Measurements from ENCODE around the gene CHST5. TPM values are rescaled to one million over a fixed set of nuclear protein-coding genes. Genes with fewer than 3 reads are reported as not detected.
"Not testable (repeated sequence)": the region's sequence is repeated elsewhere in the genome, so short reads cannot be mapped to it uniquely, and the experiment has no call there.

CHST5 gene
- total and polyA plus RNA-seq, 2 donors (not counting 3 experiments of a cell fraction or from before 2014, with no cell fraction given) = 0.23 to 0.29 TPM

DNA sequence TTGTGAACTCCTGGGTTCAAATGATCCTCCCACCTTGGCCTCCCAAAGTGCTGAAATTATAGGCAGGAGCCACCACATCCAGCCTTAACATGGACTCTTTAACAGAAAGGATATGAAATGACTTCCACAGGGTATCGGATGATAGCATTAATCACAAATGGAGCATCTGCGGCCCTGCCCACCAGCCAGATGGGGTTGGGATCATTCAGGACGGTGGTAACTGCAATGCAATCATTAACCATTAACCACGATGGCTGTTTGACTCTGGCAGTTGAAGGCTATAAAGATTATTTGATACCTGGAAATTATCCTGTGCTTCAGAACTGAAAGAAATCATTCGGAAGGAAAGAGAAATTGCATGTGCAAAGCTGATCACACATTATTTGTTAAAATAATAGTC is 5.3 kb upstream of the CHST5 start:
- H3K9me1 ChIP-seq (replicated peaks; ENCODE audit: control insufficient read depth, extremely low read depth, insufficient read depth, low read length) = no peaks in the 10 kb centered on the region
- H3K27ac ChIP-seq (ENCODE audit: insufficient read depth, low read depth, low read length) = no peak overlapping the region
- H3K4me2 ChIP-seq (ENCODE audit: insufficient read depth, low read length) = no peak overlapping the region
- H3K79me2 ChIP-seq (ENCODE audit: control insufficient read depth, insufficient read depth, low read length) = no peaks in the 10 kb centered on the region
- FAIRE-seq (no peak), DNase-seq (ENCODE audit: low read depth, low spot score) (no peak)
- H3K4me1 ChIP-seq (ENCODE audit: control insufficient read depth, extremely low read depth, insufficient read depth, low read length) = no peaks in the 10 kb centered on the region
- dilution Hi-C loops (cut with MboI; ENCODE audit: extremely low pct_ligation_motif_present, low sequenced_read_pairs) = no loop called here
- no peaks in the 10 kb centered on the region for H4K20me1 ChIP-seq (replicated peaks; ENCODE audit: control insufficient read depth, extremely low read depth, insufficient read depth, low read length)
- no peak overlapping the region for H3K9ac ChIP-seq (replicated peaks; ENCODE audit: extremely low read depth, insufficient read depth, low read length)
- BruUV-seq (replicated peaks) = no TSS peak
- H3K9me3 ChIP-seq (replicated peaks; ENCODE audit: control insufficient read depth, insufficient read depth, low read length) = no peaks in the 10 kb centered on the region
- no peak overlapping the region for H3K4me3 ChIP-seq (replicated peaks in 1 of 3; ENCODE audit: insufficient read depth in 1 of 3, low read depth in 1 of 3, low read length in 3 of 3)
- POLR2A ChIA-PET = no interaction called here
- intact Hi-C loops (cut with micrococcal nuclease) = no loop called here
- no peaks in the 10 kb centered on the region for H3K27me3 ChIP-seq (ENCODE audit: control insufficient read depth in 2 of 2, insufficient read depth in 2 of 2, low read length in 2 of 2)
- CTCF ChIA-PET = no interaction called here
- H2AFZ ChIP-seq (ENCODE audit: low read depth, low read length) = no peak overlapping the region
- TF ChIP-seq POLR2A (IDR thresholded peaks at IDR 0.05; ENCODE audit: low read depth, low read length) (no peak), EZH2 (IDR thresholded peaks at IDR 0.05; ENCODE audit: borderline replicate concordance, low read depth, low read length, severe bottlenecking) (no peak), GATA2 (IDR thresholded peaks at IDR 0.05; ENCODE audit: insufficient read depth, insufficient read length, low read depth, low read length) (no peak), MYC (IDR thresholded peaks at IDR 0.05; ENCODE audit: low read depth, low read length) (no peak), JUN (IDR thresholded peaks at IDR 0.05; ENCODE audit: borderline replicate concordance, insufficient read depth, insufficient read length, low read depth) (no peak), FOS (IDR thresholded peaks at IDR 0.05; ENCODE audit: borderline replicate concordance, insufficient read depth, low read length) (no peak), POLR2AphosphoS5 (IDR thresholded peaks at IDR 0.05; ENCODE audit: insufficient read depth, low read depth, low read length) (no peak)
- TF ChIP-seq, protein P1, sequence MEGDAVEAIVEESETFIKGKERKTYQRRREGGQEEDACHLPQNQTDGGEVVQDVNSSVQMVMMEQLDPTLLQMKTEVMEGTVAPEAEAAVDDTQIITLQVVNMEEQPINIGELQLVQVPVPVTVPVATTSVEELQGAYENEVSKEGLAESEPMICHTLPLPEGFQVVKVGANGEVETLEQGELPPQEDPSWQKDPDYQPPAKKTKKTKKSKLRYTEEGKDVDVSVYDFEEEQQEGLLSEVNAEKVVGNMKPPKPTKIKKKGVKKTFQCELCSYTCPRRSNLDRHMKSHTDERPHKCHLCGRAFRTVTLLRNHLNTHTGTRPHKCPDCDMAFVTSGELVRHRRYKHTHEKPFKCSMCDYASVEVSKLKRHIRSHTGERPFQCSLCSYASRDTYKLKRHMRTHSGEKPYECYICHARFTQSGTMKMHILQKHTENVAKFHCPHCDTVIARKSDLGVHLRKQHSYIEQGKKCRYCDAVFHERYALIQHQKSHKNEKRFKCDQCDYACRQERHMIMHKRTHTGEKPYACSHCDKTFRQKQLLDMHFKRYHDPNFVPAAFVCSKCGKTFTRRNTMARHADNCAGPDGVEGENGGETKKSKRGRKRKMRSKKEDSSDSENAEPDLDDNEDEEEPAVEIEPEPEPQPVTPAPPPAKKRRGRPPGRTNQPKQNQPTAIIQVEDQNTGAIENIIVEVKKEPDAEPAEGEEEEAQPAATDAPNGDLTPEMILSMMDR (IDR thresholded peaks at IDR 0.05; ENCODE audit: extremely low read depth in 1 of 2, insufficient read depth in 1 of 2, low read depth in 1 of 2, low read length in 2 of 2) = no peak
- TF ChIP-seq, protein P2, sequence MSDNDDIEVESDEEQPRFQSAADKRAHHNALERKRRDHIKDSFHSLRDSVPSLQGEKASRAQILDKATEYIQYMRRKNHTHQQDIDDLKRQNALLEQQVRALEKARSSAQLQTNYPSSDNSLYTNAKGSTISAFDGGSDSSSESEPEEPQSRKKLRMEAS (IDR thresholded peaks at IDR 0.05; ENCODE audit: insufficient read depth, insufficient read length) = no peak
- no peaks in the 10 kb centered on the region for H3K36me3 ChIP-seq (ENCODE audit: control insufficient read depth in 2 of 2, extremely low read depth in 1 of 2, insufficient read depth in 2 of 2, low read length in 2 of 2)

DNA sequence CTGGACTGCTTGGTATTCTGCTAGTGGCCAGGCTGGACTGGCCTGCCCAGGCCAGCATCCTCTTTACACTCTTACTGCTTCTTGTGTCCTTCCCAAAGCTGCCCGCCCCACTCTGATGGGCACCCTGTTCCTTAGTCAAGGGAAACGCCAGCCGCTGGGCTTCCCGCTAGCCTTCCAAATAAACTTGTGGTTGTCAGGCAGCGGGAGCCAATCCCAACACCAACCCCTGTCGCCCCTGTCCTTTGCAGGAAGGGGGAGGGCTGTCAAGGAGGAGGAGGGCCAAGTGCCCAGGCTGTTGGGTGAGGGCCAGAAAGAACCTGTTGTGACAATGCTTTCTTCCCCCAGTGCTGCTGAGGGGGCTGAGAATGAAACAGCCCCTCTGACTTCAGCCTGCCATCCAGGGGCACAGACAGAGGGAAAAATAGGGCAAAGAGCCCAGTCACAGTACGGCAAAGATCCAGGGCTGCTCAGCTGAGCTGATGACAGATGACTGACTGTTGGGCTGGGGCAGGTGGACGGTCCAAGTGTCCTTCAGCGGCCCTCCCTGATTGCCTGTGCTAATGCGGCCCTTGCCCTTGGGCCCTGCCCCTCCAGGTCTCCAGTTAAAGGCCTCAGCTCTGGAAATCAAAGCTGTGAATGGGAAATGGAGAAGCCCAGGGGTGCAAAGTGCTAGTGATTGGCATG is 3.1 kb upstream of the CHST5 start:
- H3K79me2 ChIP-seq (ENCODE audit: control insufficient read depth, insufficient read depth, low read length); BruUV-seq (replicated peaks); H3K36me3 ChIP-seq (ENCODE audit: control insufficient read depth in 2 of 2, extremely low read depth in 1 of 2, insufficient read depth in 2 of 2, low read length in 2 of 2); intact Hi-C loops (cut with micrococcal nuclease); H4K20me1 ChIP-seq (replicated peaks; ENCODE audit: control insufficient read depth, extremely low read depth, insufficient read depth, low read length); H3K4me2 ChIP-seq (ENCODE audit: insufficient read depth, low read length); H2AFZ ChIP-seq (ENCODE audit: low read depth, low read length); H3K9me3 ChIP-seq (replicated peaks; ENCODE audit: control insufficient read depth, insufficient read depth, low read length); POLR2A ChIA-PET; DNase-seq (ENCODE audit: low read depth, low spot score); H3K4me3 ChIP-seq (replicated peaks in 1 of 3; ENCODE audit: insufficient read depth in 1 of 3, low read depth in 1 of 3, low read length in 3 of 3); H3K27ac ChIP-seq (ENCODE audit: insufficient read depth, low read depth, low read length); H3K9ac ChIP-seq (replicated peaks; ENCODE audit: extremely low read depth, insufficient read depth, low read length); H3K9me1 ChIP-seq (replicated peaks; ENCODE audit: control insufficient read depth, extremely low read depth, insufficient read depth, low read length); dilution Hi-C loops (cut with MboI; ENCODE audit: extremely low pct_ligation_motif_present, low sequenced_read_pairs); H3K27me3 ChIP-seq (ENCODE audit: control insufficient read depth in 2 of 2, insufficient read depth in 2 of 2, low read length in 2 of 2); H3K4me1 ChIP-seq (ENCODE audit: control insufficient read depth, extremely low read depth, insufficient read depth, low read length): not testable (repeated sequence)
- peak; percentile 69 for FAIRE-seq
- CTCF ChIA-PET = interaction anchor here (0.8 to 1.5 kb wide), 3 partner anchors 11 to 21 kb away, joined by 3 to 5 read pairs (median 4); no protein-coding TSS in a partner anchor
